ENCODE results near the gene PDZRN4.

DNA sequence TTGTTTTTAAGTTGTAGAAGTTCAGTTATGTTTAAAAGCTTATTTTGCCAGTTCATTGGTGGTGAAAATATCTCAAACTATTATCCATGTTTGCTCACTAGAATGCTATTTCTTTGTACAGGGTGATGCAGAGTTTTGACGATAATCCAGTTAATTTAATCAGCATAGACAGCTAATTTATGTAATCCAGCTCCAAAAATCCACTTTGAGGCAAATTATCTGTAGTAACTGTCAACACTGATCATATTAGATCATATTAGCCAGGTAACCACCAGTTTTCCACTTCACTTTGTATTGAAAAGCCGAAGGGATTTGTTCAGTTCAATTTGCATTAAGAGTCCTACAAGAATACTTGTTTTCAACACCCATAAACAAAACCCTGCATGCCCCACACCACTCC lies 378.6 kb downstream of the PDZRN4 start:
- TF ChIP-seq, protein P1, sequence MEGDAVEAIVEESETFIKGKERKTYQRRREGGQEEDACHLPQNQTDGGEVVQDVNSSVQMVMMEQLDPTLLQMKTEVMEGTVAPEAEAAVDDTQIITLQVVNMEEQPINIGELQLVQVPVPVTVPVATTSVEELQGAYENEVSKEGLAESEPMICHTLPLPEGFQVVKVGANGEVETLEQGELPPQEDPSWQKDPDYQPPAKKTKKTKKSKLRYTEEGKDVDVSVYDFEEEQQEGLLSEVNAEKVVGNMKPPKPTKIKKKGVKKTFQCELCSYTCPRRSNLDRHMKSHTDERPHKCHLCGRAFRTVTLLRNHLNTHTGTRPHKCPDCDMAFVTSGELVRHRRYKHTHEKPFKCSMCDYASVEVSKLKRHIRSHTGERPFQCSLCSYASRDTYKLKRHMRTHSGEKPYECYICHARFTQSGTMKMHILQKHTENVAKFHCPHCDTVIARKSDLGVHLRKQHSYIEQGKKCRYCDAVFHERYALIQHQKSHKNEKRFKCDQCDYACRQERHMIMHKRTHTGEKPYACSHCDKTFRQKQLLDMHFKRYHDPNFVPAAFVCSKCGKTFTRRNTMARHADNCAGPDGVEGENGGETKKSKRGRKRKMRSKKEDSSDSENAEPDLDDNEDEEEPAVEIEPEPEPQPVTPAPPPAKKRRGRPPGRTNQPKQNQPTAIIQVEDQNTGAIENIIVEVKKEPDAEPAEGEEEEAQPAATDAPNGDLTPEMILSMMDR (IDR thresholded peaks at IDR 0.05; ENCODE audit: low read depth, low read length) = no peak
- no peak for TF ChIP-seq EZH2phosphoT487 (IDR thresholded peaks at IDR 0.05; ENCODE audit: low read depth)

Measured in OCI-LY3 (cell line).